Heart left ventricle (tissue), 13 donors: ENCODE data around the gene KCNA2.

Source experiments
- POLR2A ChIP-seq, 2 donors: fragments of 450-650 bp; IDR thresholded peaks; one replicate each; pipeline ENCODE4 v1.6.1; 2017; ENCODE audit warnings: antibody characterized with exemption in 2 of 2, mild to moderate bottlenecking in 2 of 2, moderate library complexity in 2 of 2
- TF ChIP-seq, protein P1 (sequence below), 12 donors: fragments of 200-600 bp; sonication (generic) in 4 of 12; IDR thresholded peaks; one replicate each; pipeline versions ENCODE4 v1.5.0 to v1.8.0; 2018 to 2022; ENCODE audit warnings: antibody characterized with exemption in 12 of 12, mild to moderate bottlenecking in 5 of 12
- donor health status: ischemic (EF 13 %, LVEDD 7.1; RV severe dilation, severe dysfunction).
- donor health status: DM: no; HTN: yes; CAD: no.
- donor health status: DM: no; HTN: no; CAD: no.
- donor health status: ischemic (EF 25% LVEDD 6.9; RV normal size, moderate dysfunction).
- donor health status: ischemic (EF 25% LVEDD 5.7; RV mildly dilated, moderate dysfunction).
- donor health status: ischemic (EF 35%, LVEDD 5.7; RV mildly dilated, moderate dysfunction).
- donor health status: nonischemic (EF 11% LVEDD 7.7; RV severe dilation, severe dysfunction).
- donor health status: DM: yes; HTN: yes; CAD: no.
- donor health status: PGD.
- donor health status: ischemic (EF 29% LVEDD 5.4; RV normal size, mild dysfunction).
- donor health status: nonischemic (EF 23%, LVEDD 6.1; RV moderate dilation, normal function).

GRCh38 chr1:110548381-110548780, 57.8 kb downstream of the KCNA2 start:
- TF ChIP-seq, protein P1, sequence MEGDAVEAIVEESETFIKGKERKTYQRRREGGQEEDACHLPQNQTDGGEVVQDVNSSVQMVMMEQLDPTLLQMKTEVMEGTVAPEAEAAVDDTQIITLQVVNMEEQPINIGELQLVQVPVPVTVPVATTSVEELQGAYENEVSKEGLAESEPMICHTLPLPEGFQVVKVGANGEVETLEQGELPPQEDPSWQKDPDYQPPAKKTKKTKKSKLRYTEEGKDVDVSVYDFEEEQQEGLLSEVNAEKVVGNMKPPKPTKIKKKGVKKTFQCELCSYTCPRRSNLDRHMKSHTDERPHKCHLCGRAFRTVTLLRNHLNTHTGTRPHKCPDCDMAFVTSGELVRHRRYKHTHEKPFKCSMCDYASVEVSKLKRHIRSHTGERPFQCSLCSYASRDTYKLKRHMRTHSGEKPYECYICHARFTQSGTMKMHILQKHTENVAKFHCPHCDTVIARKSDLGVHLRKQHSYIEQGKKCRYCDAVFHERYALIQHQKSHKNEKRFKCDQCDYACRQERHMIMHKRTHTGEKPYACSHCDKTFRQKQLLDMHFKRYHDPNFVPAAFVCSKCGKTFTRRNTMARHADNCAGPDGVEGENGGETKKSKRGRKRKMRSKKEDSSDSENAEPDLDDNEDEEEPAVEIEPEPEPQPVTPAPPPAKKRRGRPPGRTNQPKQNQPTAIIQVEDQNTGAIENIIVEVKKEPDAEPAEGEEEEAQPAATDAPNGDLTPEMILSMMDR (IDR thresholded peaks at IDR 0.05) = peak in 9 of 12 donors; percentile 19 to 53 (median 32)
- TF ChIP-seq POLR2A (IDR thresholded peaks at IDR 0.05) = no peak
